ENCODE results near the gene CLEC2L.

The CLEC2L gene

DNA sequence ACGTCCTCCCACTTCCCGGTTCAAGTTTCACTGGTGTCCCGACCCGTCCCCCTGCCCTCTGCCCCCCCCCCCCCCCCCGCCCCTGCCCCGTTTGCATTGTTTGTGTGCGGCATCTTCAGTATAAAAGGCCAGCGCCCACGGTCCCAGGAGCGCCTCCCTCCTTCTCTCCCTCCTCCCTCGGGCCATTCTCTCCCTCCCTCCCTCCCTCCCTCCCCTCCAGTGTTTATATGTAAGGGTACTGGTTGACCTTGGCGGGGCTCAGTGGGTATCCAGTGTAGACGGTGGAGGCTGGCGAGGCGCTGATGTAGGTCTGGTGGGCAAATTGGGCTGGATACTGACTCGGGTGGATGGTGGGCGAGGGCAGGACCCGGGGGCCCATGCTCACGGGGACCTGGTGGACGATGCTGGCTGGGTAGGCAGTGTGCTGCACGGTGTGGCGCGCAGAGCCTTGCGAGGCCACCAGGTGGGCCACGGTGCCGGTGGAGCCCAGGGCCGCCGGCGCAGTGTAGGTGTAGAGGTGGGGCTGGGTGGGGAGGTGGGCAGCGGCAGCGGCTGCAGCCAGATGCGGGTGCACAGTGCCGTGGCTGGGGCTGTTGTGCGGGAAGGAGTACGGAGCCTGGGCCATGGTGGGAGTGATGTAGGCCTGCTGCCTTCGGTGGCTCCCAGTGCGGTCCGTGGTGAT, 49.4 kb downstream of the CLEC2L start:
- Histone ChIP-seq H3K4me1 (ENCODE audit: control insufficient read depth, insufficient read depth, low read length) (peaks cover 7% of the 10 kb centered on the region), H3K27me3 (ENCODE audit: control insufficient read depth, insufficient read depth, low read length, poor library complexity, severe bottlenecking) (no peaks in the 10 kb centered on the region), H3K36me3 (ENCODE audit: control insufficient read depth, insufficient read depth, low read length) (no peaks in the 10 kb centered on the region), H3K4me3 (ENCODE audit: insufficient read depth, low read depth, low read length) (no peak overlapping the region), H3K9me3 (ENCODE audit: control insufficient read depth, low read length) (no peaks in the 10 kb centered on the region), H3K27ac (ENCODE audit: insufficient read depth, low read depth, low read length, poor library complexity, severe bottlenecking) (no peak overlapping the region)
- 90 to 95% methylated on average over 29 to 35 of the region's 38 CpGs for WGBS, 2 experiments

DNA sequence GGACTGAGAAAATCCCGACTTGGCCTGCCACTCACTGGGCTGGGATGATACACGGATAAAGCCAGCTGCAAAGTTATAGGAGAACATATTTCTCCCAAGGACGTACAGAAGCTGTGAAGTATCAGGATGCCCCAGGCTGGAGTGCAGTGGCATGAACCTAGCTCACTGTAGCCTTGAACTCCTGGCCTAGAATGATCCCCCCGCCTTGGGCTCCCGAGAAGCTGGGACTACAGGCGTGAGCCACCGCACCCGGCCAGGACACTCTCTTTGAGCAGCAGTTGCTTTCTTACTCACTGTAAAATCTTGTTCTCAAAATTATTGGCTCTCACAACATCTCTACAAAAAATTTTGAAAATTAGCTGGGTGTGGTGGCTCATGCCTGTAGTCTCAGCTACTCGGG, 50.4 kb downstream of the CLEC2L start:
- Histone ChIP-seq H3K4me3 (ENCODE audit: insufficient read depth, low read depth, low read length) (no peak overlapping the region), H3K4me1 (ENCODE audit: control insufficient read depth, insufficient read depth, low read length) (peaks cover 7% of the 10 kb centered on the region), H3K27me3 (ENCODE audit: control insufficient read depth, insufficient read depth, low read length, poor library complexity, severe bottlenecking) (no peaks in the 10 kb centered on the region), H3K36me3 (ENCODE audit: control insufficient read depth, insufficient read depth, low read length) (no peaks in the 10 kb centered on the region), H3K9me3 (ENCODE audit: control insufficient read depth, low read length) (no peaks in the 10 kb centered on the region), H3K27ac (ENCODE audit: insufficient read depth, low read depth, low read length, poor library complexity, severe bottlenecking) (no peak overlapping the region)
- WGBS, 2 experiments = 92% methylated on average over 9 of the region's 9 CpGs

DNA sequence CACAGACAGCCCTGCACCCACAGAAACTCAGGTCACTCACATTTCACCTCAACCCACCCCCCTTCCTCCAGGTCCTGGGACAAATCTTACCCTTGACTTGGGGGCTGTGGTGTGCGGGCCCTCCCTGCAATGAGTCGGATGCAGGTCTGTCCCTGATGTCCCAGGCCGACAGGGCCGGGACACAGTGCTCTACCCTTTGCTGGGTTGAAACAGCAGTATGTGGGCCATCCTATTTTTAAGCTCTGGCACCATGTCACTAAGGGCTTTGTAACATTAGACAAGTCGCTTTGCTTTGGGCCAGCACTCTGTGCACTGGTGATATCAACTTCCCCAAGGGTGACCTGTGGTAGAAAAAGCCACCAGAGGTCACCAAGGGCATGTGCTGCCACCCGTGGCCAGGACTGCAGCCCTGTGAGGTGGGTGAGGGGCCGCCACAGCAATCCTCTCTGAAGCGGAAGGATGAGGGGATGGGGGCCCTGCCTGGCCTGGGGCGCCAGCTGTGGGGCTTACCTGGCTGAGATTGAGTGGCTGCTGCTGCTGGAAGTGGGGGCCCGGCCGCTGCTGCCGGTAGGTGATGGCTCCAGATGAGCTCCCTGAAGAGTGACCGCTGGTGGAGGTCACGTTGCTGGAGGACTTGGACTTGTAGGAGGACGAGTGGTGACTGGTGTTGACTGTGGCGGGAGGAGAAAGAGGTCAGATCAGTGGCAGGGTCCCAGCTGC, 51.3 kb downstream of the CLEC2L start:
- Histone ChIP-seq H3K4me3 (ENCODE audit: insufficient read depth, low read depth, low read length) (no peak overlapping the region), H3K9me3 (ENCODE audit: control insufficient read depth, low read length) (no peaks in the 10 kb centered on the region), H3K27ac (ENCODE audit: insufficient read depth, low read depth, low read length, poor library complexity, severe bottlenecking) (no peak overlapping the region), H3K4me1 (ENCODE audit: control insufficient read depth, insufficient read depth, low read length) (peaks cover 7% of the 10 kb centered on the region), H3K36me3 (ENCODE audit: control insufficient read depth, insufficient read depth, low read length) (no peaks in the 10 kb centered on the region), H3K27me3 (ENCODE audit: control insufficient read depth, insufficient read depth, low read length, poor library complexity, severe bottlenecking) (no peaks in the 10 kb centered on the region)
- WGBS, 2 experiments = 94 to 96% methylated on average over 16 of the region's 16 CpGs

DNA sequence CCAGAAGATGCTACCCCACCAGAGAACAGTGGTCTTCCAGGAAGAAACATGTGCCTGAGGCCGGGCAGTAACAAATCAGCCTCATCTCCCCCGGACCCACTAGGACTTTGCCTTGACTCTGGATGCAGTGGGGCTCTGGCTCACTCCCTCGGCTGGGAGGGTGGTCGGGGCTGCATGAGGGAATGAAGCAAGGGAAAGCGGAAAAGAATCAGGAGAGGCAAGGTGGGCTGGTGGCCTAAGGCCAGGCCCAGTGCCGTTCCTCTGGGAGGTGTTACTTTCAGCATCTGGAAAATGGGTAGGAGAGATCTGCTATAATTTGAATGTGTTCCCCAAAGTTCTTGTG, 51.8 kb downstream of the CLEC2L start:
- no peaks in the 10 kb centered on the region for H3K27me3 ChIP-seq (ENCODE audit: control insufficient read depth, insufficient read depth, low read length, poor library complexity, severe bottlenecking)
- no peaks in the 10 kb centered on the region for H3K9me3 ChIP-seq (ENCODE audit: control insufficient read depth, low read length)
- H3K36me3 ChIP-seq (ENCODE audit: control insufficient read depth, insufficient read depth, low read length) = no peaks in the 10 kb centered on the region
- no peak overlapping the region for H3K4me3 ChIP-seq (ENCODE audit: insufficient read depth, low read depth, low read length)
- peaks cover 5% of the 10 kb centered on the region for H3K4me1 ChIP-seq (ENCODE audit: control insufficient read depth, insufficient read depth, low read length)
- H3K27ac ChIP-seq (ENCODE audit: insufficient read depth, low read depth, low read length, poor library complexity, severe bottlenecking) = no peak overlapping the region
- WGBS, 2 experiments = 93 to 96% methylated on average over 6 of the region's 6 CpGs

DNA sequence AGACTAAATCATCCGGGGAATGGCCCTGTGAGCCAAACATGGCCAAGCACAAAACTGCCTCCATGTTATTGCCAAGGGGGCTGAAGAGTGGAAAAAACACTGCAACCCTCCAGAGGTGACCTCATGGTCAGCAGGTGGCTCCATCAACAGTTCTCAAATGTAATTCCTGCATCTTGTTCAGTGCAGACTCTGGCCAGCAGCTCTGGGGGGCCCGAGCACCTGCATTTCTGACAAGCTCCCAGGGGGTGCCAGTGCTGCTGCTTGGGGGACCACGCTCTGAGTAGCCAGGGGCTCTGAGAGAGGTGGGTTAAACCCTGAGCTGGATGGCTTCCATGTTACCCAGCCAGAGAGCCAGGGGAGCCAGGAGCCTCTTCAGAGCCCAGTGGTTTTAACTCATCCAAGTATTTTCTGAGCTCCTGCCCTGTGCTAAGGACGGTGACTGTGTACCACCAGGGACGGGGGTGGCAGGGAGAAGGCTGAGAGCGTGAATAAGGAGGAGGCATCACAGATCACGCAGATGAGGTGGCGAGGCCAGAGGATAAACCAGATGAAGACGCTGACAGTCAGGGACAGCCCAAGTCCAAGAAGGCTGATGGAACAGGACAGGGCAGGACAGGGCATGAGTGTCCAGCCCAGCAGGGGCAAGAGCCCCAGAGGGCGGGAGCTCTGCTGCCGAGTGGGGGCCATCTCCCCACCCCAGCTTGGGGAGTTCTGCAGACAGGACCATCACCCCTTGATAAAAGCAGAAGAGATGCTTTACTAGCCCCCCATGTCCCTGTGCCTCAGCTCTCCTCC, 52.9 kb downstream of the CLEC2L start:
- Histone ChIP-seq H3K4me1 (ENCODE audit: control insufficient read depth, insufficient read depth, low read length) (no peaks in the 10 kb centered on the region), H3K36me3 (ENCODE audit: control insufficient read depth, insufficient read depth, low read length) (no peaks in the 10 kb centered on the region), H3K27ac (ENCODE audit: insufficient read depth, low read depth, low read length, poor library complexity, severe bottlenecking) (no peak overlapping the region), H3K4me3 (ENCODE audit: insufficient read depth, low read depth, low read length) (no peak overlapping the region), H3K27me3 (ENCODE audit: control insufficient read depth, insufficient read depth, low read length, poor library complexity, severe bottlenecking) (no peaks in the 10 kb centered on the region), H3K9me3 (ENCODE audit: control insufficient read depth, low read length) (no peaks in the 10 kb centered on the region)
- 94 to 95% methylated on average over 11 of the region's 11 CpGs for WGBS, 2 experiments

DNA sequence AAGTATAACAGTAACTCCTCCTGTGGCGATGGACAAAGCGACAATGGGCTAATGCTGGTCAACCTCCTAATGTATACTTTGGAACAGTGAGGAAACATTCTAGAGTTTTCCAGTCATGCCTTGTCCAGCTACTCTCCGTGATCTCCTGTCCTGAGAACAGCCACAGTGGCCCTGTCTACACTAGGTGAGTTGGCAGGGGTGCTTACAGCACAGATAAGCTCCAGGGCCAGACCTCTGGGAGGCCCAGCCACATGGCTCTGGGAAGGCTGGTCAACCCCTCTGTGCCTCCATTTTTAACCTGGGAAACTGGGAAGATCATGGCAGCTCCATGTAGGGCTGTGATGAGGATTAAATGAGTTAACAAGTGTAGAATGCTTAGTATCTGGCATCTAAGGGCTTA, 57.0 kb downstream of the CLEC2L start:
- H3K27me3 ChIP-seq (ENCODE audit: control insufficient read depth, insufficient read depth, low read length, poor library complexity, severe bottlenecking) = no peaks in the 10 kb centered on the region
- no peaks in the 10 kb centered on the region for H3K9me3 ChIP-seq (ENCODE audit: control insufficient read depth, low read length)
- no peaks in the 10 kb centered on the region for H3K4me1 ChIP-seq (ENCODE audit: control insufficient read depth, insufficient read depth, low read length)
- no peaks in the 10 kb centered on the region for H3K36me3 ChIP-seq (ENCODE audit: control insufficient read depth, insufficient read depth, low read length)
- WGBS, 2 experiments = 94 to 96% methylated on average over 3 of the region's 3 CpGs
- no peak overlapping the region for H3K4me3 ChIP-seq (ENCODE audit: insufficient read depth, low read depth, low read length)
- no peak overlapping the region for H3K27ac ChIP-seq (ENCODE audit: insufficient read depth, low read depth, low read length, poor library complexity, severe bottlenecking)

DNA sequence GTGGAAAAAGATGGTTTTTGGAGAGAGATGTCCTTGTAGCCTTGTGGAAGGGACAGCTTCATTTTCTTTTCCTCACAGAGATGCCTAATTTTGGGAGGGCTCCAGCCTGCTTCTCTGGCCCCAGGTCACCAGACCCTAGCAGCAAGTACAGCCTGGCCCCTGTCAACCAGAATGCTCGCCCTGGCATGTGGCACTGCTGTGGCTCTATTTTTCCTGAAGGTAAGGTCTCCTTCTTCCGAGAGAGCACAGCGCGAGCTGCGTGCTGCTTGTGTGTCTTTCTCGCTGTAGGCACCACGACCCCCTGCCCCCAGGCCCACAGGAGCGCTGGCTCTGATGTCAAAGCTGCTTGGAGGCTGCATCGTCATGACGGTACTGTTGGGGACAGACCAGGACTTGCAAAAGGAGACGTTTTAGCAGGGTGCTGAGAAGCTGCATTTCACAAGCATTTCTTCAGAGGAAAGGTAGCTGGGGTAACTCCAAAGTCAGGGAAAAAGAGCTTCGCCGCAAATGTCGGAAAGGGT, 58.7 kb downstream of the CLEC2L start:
- 95% methylated on average over 14 of the region's 14 CpGs for WGBS, 2 experiments
- Histone ChIP-seq H3K27ac (ENCODE audit: insufficient read depth, low read depth, low read length, poor library complexity, severe bottlenecking) (no peak overlapping the region), H3K27me3 (ENCODE audit: control insufficient read depth, insufficient read depth, low read length, poor library complexity, severe bottlenecking) (no peaks in the 10 kb centered on the region), H3K36me3 (ENCODE audit: control insufficient read depth, insufficient read depth, low read length) (no peaks in the 10 kb centered on the region), H3K4me1 (ENCODE audit: control insufficient read depth, insufficient read depth, low read length) (no peaks in the 10 kb centered on the region), H3K9me3 (ENCODE audit: control insufficient read depth, low read length) (no peaks in the 10 kb centered on the region), H3K4me3 (ENCODE audit: insufficient read depth, low read depth, low read length) (no peak overlapping the region)

DNA sequence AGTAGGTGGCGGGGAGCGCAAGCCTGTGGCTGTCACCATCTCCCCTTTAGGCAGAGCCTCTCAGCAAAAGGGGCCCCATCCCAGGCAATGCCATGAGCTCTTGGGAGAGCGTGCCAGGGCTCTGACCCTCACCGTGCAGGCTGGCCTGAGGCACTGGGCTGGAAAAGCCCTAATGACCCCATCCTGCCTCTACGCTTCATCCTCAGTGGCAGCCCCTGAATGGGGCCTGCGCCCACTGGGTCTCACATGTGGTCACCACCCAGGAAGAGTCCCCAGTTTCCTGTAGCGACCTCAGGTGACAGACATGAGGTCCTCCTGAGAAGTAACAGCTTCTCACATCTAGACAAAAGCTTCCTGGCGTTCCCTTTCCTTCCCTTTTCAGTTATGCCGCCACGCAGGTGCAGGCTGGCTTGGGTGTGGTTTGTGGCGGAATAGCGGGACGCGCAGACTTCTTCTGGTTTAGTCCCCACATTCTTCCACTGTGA, 59.2 kb downstream of the CLEC2L start:
- H3K27ac ChIP-seq (ENCODE audit: insufficient read depth, low read depth, low read length, poor library complexity, severe bottlenecking) = no peak overlapping the region
- no peaks in the 10 kb centered on the region for H3K9me3 ChIP-seq (ENCODE audit: control insufficient read depth, low read length)
- no peaks in the 10 kb centered on the region for H3K36me3 ChIP-seq (ENCODE audit: control insufficient read depth, insufficient read depth, low read length)
- no peaks in the 10 kb centered on the region for H3K27me3 ChIP-seq (ENCODE audit: control insufficient read depth, insufficient read depth, low read length, poor library complexity, severe bottlenecking)
- no peak overlapping the region for H3K4me3 ChIP-seq (ENCODE audit: insufficient read depth, low read depth, low read length)
- 95% methylated on average over 14 of the region's 14 CpGs for WGBS, 2 experiments
- no peaks in the 10 kb centered on the region for H3K4me1 ChIP-seq (ENCODE audit: control insufficient read depth, insufficient read depth, low read length)

DNA sequence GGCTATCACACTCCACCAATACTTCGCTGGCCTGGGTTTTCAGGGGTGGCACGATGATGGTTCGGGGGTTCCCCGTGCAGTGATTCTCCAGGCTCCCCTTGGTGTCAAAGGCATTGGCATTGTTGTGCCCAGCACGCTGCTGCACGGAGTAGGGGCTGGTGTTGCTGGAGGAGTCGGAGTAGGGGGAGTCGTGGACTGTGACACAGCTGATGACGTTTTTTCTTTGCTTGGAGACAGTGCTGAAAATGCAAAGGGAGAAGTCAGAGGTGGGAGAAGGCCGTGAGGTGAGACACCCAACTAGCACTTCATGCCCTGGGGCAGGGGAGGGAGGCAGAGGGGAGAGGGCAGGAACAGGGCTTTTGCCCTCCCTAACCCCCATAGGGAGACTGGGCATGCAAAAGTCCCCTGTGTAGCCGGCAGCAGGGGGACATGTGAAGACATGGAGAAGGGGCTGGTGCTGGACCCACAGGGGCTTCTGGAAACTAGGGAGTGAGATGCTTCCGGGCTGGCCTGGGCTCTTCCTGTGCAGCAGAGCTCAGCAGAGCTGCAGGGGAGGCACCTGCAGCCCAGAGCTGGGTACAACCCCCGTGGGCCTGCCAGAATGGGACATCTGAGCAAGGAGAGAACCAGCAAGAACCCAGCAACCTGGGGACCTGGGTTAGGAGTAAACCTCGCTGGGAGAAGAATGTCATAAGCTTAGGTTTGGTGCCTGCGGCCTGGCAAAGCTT, 60.5 kb downstream of the CLEC2L start:
- Histone ChIP-seq H3K27me3 (ENCODE audit: control insufficient read depth, insufficient read depth, low read length, poor library complexity, severe bottlenecking) (no peaks in the 10 kb centered on the region), H3K36me3 (ENCODE audit: control insufficient read depth, insufficient read depth, low read length) (no peaks in the 10 kb centered on the region), H3K9me3 (ENCODE audit: control insufficient read depth, low read length) (no peaks in the 10 kb centered on the region), H3K4me3 (ENCODE audit: insufficient read depth, low read depth, low read length) (no peak overlapping the region), H3K4me1 (ENCODE audit: control insufficient read depth, insufficient read depth, low read length) (peaks cover 6% of the 10 kb centered on the region), H3K27ac (ENCODE audit: insufficient read depth, low read depth, low read length, poor library complexity, severe bottlenecking) (no peak overlapping the region)
- 93 to 94% methylated on average over 15 of the region's 15 CpGs for WGBS, 2 experiments

Measured in ectodermal cell (in vitro differentiated cells).